CD14-positive monocyte (primary cell): ENCODE results near the gene ANTXR1. TPM values are rescaled to one million over a fixed set of nuclear protein-coding genes. Genes with fewer than 3 reads are reported as not detected.

Experiments
- DNase-seq, 3 donors: peaks; one replicate each; pipeline ENCODE4 v3.0.0-alpha.2; 2011 to 2022
- H2AFZ ChIP-seq: 2 replicates; pipeline ENCODE4 v1.6.0; 2012; ENCODE audit warnings: mild to moderate bottlenecking, low read depth, low read length, inconsistent platforms; ENCODE audit not compliant: insufficient read depth, poor library complexity, severe bottlenecking
- H3K27ac ChIP-seq, 2 donors: 1 replicate in 1 of 2; 2 replicates in 1 of 2; pipeline ENCODE4 v1.5.1; 2012 to 2013; ENCODE audit warnings: low read length in 2 of 2, control low read depth in 1 of 2, inconsistent platforms in 1 of 2, low read depth in 1 of 2, mild to moderate bottlenecking in 1 of 2
- H3K27me3 ChIP-seq, 2 donors: one replicate each; pipeline versions ENCODE4 v1.6.0 to v1.6.1; 2011 to 2013; ENCODE audit warnings: low read length in 2 of 2; ENCODE audit not compliant: control insufficient read depth in 2 of 2, insufficient read depth in 2 of 2
- H3K36me3 ChIP-seq, 2 donors: replicated peaks in 1 of 2; 1 replicate in 1 of 2; 2 replicates in 1 of 2; pipeline versions ENCODE4 v1.5.1 to v1.6.1; 2012 to 2013; ENCODE audit warnings: low read length in 2 of 2, control low read depth in 1 of 2, inconsistent platforms in 1 of 2, mild to moderate bottlenecking in 1 of 2; ENCODE audit not compliant: insufficient read depth in 2 of 2, control insufficient read depth in 1 of 2
- H3K4me1 ChIP-seq, 2 donors: 1 replicate in 1 of 2; 2 replicates in 1 of 2; pipeline versions ENCODE4 v1.5.1 to v1.6.1; 2012 to 2013; ENCODE audit warnings: low read length in 2 of 2, control low read depth in 1 of 2, inconsistent platforms in 1 of 2, mild to moderate bottlenecking in 1 of 2, moderate library complexity in 1 of 2; ENCODE audit not compliant: insufficient read depth in 2 of 2, control insufficient read depth in 1 of 2
- H3K4me2 ChIP-seq: replicated peaks from 2 replicates; pipeline ENCODE3; 2012; ENCODE audit warnings: low read length, moderate library complexity, mild to moderate bottlenecking; ENCODE audit not compliant: poor library complexity, severe bottlenecking; ENCODE audit errors: extremely low read depth
- H3K4me3 ChIP-seq, 3 experiments: fragments of 200-600 bp in 1 of 3; sonication (generic) in 1 of 3; replicated peaks in 1 of 3; 1 replicate in 2 of 3; 2 replicates in 1 of 3; pipeline ENCODE4 v1.5.1; 2011 to 2013; ENCODE audit warnings: low read length in 3 of 3, mild to moderate bottlenecking in 3 of 3, control low read depth in 2 of 3, low read depth in 2 of 3, inconsistent platforms in 1 of 3, moderate library complexity in 1 of 3
- H3K79me2 ChIP-seq: 2 replicates; pipeline ENCODE4 v1.6.0; 2012; ENCODE audit warnings: mild to moderate bottlenecking, control low read depth, inconsistent platforms, low read length, moderate library complexity; ENCODE audit not compliant: insufficient read depth
- H3K9ac ChIP-seq: 2 replicates; pipeline ENCODE4 v1.6.0; 2017; ENCODE audit warnings: low read length, mild to moderate bottlenecking; ENCODE audit not compliant: insufficient read depth, poor library complexity, severe bottlenecking
- H3K9me3 ChIP-seq, 2 donors: replicated peaks in 1 of 2; 1 replicate in 1 of 2; 2 replicates in 1 of 2; pipeline versions ENCODE4 v1.5.1 to v1.6.1; 2012 to 2013; ENCODE audit warnings: low read length in 2 of 2, control low read depth in 1 of 2; ENCODE audit not compliant: control insufficient read depth in 1 of 2, insufficient read depth in 1 of 2
- H4K20me1 ChIP-seq: 2 replicates; pipeline ENCODE4 v1.6.0; 2012; ENCODE audit warnings: mild to moderate bottlenecking, low read length, control low read depth, moderate library complexity; ENCODE audit not compliant: insufficient read depth
- H3K27ac Mint-ChIP-seq, 7 donors: one replicate each; pipeline ENCODE4 v1.8.0; 2020; ENCODE audit warnings: mild to moderate bottlenecking in 7 of 7, mixed read lengths in 7 of 7, moderate library complexity in 6 of 7, inconsistent platforms in 2 of 7
- H3K27me3 Mint-ChIP-seq, 3 donors: one replicate each; pipeline ENCODE4 v1.8.0; 2021 to 2022; ENCODE audit warnings: low read depth in 3 of 3, mild to moderate bottlenecking in 3 of 3, mixed read lengths in 3 of 3, moderate library complexity in 3 of 3, inconsistent platforms in 1 of 3
- H3K36me3 Mint-ChIP-seq, 2 donors: one replicate each; pipeline ENCODE4 v1.8.0; 2020; ENCODE audit warnings: mixed read lengths in 2 of 2, inconsistent platforms in 1 of 2, mild to moderate bottlenecking in 1 of 2
- H3K4me1 Mint-ChIP-seq: one replicate; pipeline ENCODE4 v1.8.0; 2020; ENCODE audit warnings: mild to moderate bottlenecking, mixed read lengths
- H3K4me3 Mint-ChIP-seq, 2 donors: one replicate each; pipeline ENCODE4 v1.8.0; 2020; ENCODE audit warnings: mild to moderate bottlenecking in 2 of 2, mixed read lengths in 2 of 2, moderate library complexity in 1 of 2
- H3K9me3 Mint-ChIP-seq, 7 donors: one replicate each; pipeline ENCODE4 v1.8.0; 2020 to 2022; ENCODE audit warnings: mixed read lengths in 7 of 7, mild to moderate bottlenecking in 6 of 7, moderate library complexity in 6 of 7, inconsistent platforms in 2 of 7
- CTCF ChIP-seq: fragments of 200-600 bp; IDR thresholded peaks from one replicate; pipeline ENCODE4 v1.8.0; 2022; ENCODE audit warnings: antibody characterized with exemption, mild to moderate bottlenecking
- WGBS: methylation state at CpG from one replicate; pipeline ENCODE4 v1.1.5; 2013; ENCODE audit warnings: missing lambda C conversion rate; ENCODE audit not compliant: insufficient coverage; 5-methylcytosine and 5-hydroxymethylcytosine counted together
- intact Hi-C, 2 donors: fragments of 100-400 bp; cut with micrococcal nuclease; formaldehyde crosslinking; loops; one replicate each; pipeline versions ENCODE4 v1.15.0 to v1.15.1; 2023
- polyA plus RNA-seq, 3 donors: library from polyadenylated mRNA; depleted of rRNA in 1 of 3; unstranded in 2 of 3; stranded (reverse) in 1 of 3; fragments of 300-500 nt in 2 of 3; fragments of >200 nt in 1 of 3; fragmentation: Illumina TruSeq in 2 of 3; gene quantifications; 1 replicate in 2 of 3; 2 replicates in 1 of 3; pipeline ENCODE4 v1.2.3, GENCODE V29; 2012 to 2021

ANTXR1 gene
- polyA plus RNA-seq, 3 donors: not detected

- no peak overlapping the region for H2AFZ ChIP-seq
- Mint-ChIP-seq H3K9me3 (no peaks in the 10 kb centered on the region), H3K4me1 (no peaks in the 10 kb centered on the region), H3K4me3 (no peak overlapping the region), H3K36me3 (no peaks in the 10 kb centered on the region), H3K27ac (no peak overlapping the region), H3K27me3 (peaks cover 7 to 17% (median 10%) of the 10 kb centered on the region in 3 donors)
- no peak for TF ChIP-seq CTCF
- no peaks in the 10 kb centered on the region for H4K20me1 ChIP-seq
- H3K4me2 ChIP-seq: no peak overlapping the region
- H3K9ac ChIP-seq: no peak overlapping the region
- H3K4me1 ChIP-seq: peaks cover 0 to 4% of the 10 kb centered on the region in 2 donors
- H3K4me3 ChIP-seq: no peak overlapping the region
- intact Hi-C loops: loop anchor here (10.0 kb wide), 1 partner anchor 48 kb away; no protein-coding TSS in a partner anchor
- H3K9me3 ChIP-seq: no peaks in the 10 kb centered on the region
- H3K79me2 ChIP-seq: no peaks in the 10 kb centered on the region
- no peaks in the 10 kb centered on the region for H3K27me3 ChIP-seq
- DNase-seq: no peak
- no peaks in the 10 kb centered on the region for H3K36me3 ChIP-seq
- WGBS: 91% methylated on average over 4 of the region's 11 CpGs
- no peak overlapping the region for H3K27ac ChIP-seq
Measured at GRCh38 chr2:69192176-69192945, 179.4 kb downstream of the ANTXR1 start.

DNA sequence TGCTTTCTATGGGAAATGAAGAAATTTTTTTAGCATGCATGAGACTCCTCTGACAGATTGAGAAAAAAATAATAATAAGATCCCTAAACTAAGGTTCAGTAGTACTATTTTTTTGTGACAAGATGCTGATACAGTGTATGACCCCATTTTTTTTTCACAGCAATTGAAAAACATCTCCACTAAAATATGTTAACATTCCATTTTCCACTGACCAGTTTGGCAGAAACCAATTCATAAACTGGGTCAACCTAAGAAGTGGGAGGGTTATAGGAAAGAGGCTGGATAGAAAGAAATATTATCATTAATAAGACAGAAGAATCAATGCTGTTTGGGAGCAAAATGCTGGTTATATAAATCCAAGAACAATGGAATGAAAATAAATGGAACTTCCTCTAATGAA is 182.7 kb downstream of the ANTXR1 start:
- H3K27me3 ChIP-seq: no peaks in the 10 kb centered on the region
- no peaks in the 10 kb centered on the region for H4K20me1 ChIP-seq
- H2AFZ ChIP-seq: no peak overlapping the region
- Mint-ChIP-seq H3K4me3 (no peak overlapping the region), H3K27ac (no peak overlapping the region), H3K4me1 (no peaks in the 10 kb centered on the region), H3K27me3 (peaks cover 2 to 10% (median 4%) of the 10 kb centered on the region in 3 donors), H3K9me3 (no peaks in the 10 kb centered on the region), H3K36me3 (no peaks in the 10 kb centered on the region)
- no peak for DNase-seq
- intact Hi-C loops: loop anchor here (10.0 kb wide), 1 partner anchor 51 kb away; no protein-coding TSS in a partner anchor
- no peak overlapping the region for H3K4me3 ChIP-seq
- H3K9me3 ChIP-seq: no peaks in the 10 kb centered on the region
- H3K4me1 ChIP-seq: peaks cover 9 to 14% of the 10 kb centered on the region in 2 donors
- no peaks in the 10 kb centered on the region for H3K79me2 ChIP-seq
- H3K9ac ChIP-seq: no peak overlapping the region
- no peak overlapping the region for H3K27ac ChIP-seq
- H3K36me3 ChIP-seq: no peaks in the 10 kb centered on the region
- H3K4me2 ChIP-seq: no peak overlapping the region
- no peak for TF ChIP-seq CTCF
